ENCODE measurements around the gene HDAC4.

- TF ChIP-seq CTCF (optimal IDR thresholded peaks at IDR 0.05 in 1 of 3, IDR thresholded peaks at IDR 0.05 in 1 of 3, conservative IDR thresholded peaks at IDR 0.05 in 1 of 3; ENCODE audit: extremely low read depth in 1 of 3, insufficient read depth in 2 of 3, low read length in 3 of 3) (no peak), EZH2 (IDR thresholded peaks at IDR 0.05; ENCODE audit: low read length) (no peak)
Measured at GRCh38 chr2:239035997-239036731, 364.7 kb downstream of the HDAC4 start.
